Measurements from ENCODE around the gene SULF2.

The SULF2 gene

DNA sequence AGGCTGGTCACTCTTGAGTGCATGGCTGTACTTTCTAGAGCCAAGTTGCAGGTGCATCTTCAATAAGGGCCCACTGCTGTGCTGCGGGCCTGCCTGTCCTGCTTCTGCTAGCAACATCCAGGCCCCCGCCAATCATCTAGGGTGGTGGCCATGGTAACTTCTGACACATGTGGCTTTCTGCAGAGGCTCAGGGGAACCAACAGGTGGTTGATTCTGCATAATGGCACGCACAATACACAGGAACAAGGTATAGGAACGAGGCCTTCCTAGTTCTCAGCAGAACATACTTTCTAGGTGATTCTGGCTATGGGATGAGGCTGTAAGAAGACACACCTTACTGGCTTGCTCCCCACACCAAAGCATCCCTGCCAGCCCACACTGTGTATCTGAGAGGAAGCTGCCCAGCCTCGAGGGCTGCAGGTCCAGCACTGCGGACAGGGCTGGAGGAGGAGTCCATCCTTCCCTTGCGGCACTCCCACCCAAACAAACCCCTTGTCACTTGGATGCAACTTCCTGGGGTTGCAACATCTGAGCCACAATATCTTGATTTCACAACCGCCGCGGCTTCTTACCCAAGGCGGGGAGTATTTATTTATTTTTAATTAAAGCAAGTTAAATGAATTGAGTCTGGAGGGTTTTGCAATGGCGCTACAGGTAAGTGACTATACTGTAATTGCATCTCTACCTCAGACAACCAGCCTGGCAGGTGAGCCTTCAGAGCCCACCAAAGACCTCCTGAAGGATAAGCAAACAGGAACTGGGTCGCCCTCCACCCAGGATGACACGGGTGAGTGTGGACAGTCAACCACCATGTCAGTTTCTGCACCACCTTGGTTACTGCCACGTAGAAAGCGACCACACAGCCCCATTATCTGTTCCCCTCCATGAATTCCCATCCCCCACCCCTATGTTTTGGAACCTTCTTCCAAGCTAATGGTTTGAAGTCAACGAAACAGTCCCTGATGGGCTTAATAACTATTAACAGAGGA, 49.6 kb downstream of the SULF2 start:
- H3K9ac ChIP-seq (ENCODE audit: low read length) = no peak overlapping the region
- no peaks in the 10 kb centered on the region for H3K4me1 ChIP-seq (ENCODE audit: control insufficient read depth, insufficient read depth, low read length)
- no peaks in the 10 kb centered on the region for H3K9me3 ChIP-seq (ENCODE audit: control insufficient read depth, low read length)
- no peak overlapping the region for H3K4me3 ChIP-seq (ENCODE audit: low read length)
- H3K27me3 ChIP-seq (ENCODE audit: control insufficient read depth, insufficient read depth, low read length) = no peaks in the 10 kb centered on the region
- H3K36me3 ChIP-seq (ENCODE audit: control insufficient read depth, insufficient read depth, low read length) = no peaks in the 10 kb centered on the region

DNA sequence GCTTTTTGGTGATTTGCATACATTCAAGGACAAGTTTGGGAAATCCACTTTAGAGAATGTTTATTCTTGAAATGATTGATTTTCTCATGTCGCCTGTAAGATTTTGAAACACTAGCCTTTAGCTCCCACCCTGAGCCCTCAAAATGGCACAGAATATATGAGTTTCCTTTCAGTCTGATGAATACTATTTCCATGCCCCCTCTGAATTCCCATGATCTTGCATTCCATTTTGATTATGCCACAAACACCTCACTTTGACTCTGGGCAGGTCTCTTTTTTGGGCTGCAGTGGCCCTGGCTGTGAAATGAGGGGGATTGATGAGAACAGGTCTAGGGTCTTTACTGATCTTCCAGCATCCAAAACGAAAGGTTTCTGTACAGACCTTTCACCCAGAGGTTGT, 50.4 kb downstream of the SULF2 start:
- no peaks in the 10 kb centered on the region for H3K36me3 ChIP-seq (ENCODE audit: control insufficient read depth, insufficient read depth, low read length)
- no peak overlapping the region for H3K9ac ChIP-seq (ENCODE audit: low read length)
- no peaks in the 10 kb centered on the region for H3K4me1 ChIP-seq (ENCODE audit: control insufficient read depth, insufficient read depth, low read length)
- H3K9me3 ChIP-seq (ENCODE audit: control insufficient read depth, low read length) = no peaks in the 10 kb centered on the region
- H3K4me3 ChIP-seq (ENCODE audit: low read length) = no peak overlapping the region
- no peaks in the 10 kb centered on the region for H3K27me3 ChIP-seq (ENCODE audit: control insufficient read depth, insufficient read depth, low read length)

DNA sequence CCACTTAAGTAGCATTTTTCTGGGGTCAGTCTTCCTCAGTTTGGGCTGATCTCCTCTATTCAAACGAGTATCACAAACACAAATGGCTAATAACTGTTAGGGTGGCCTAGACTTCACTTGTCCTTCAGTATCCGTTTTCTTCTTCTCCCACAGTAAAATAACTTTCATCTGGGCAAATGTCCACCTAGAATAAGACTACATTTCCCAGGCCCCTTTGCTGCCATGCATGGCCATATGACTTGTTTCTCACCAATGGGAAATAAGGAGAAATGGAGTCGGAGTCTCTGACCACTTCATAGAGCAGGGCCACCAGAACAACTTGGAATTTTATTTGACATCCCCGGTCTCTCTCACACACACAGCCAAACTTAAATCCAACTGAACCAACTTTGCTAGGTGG, 51.4 kb downstream of the SULF2 start:
- no peaks in the 10 kb centered on the region for H3K9me3 ChIP-seq (ENCODE audit: control insufficient read depth, low read length)
- H3K4me1 ChIP-seq (ENCODE audit: control insufficient read depth, insufficient read depth, low read length) = no peaks in the 10 kb centered on the region
- H3K4me3 ChIP-seq (ENCODE audit: low read length) = no peak overlapping the region
- no peaks in the 10 kb centered on the region for H3K36me3 ChIP-seq (ENCODE audit: control insufficient read depth, insufficient read depth, low read length)
- H3K9ac ChIP-seq (ENCODE audit: low read length) = no peak overlapping the region
- H3K27me3 ChIP-seq (ENCODE audit: control insufficient read depth, insufficient read depth, low read length) = no peaks in the 10 kb centered on the region

DNA sequence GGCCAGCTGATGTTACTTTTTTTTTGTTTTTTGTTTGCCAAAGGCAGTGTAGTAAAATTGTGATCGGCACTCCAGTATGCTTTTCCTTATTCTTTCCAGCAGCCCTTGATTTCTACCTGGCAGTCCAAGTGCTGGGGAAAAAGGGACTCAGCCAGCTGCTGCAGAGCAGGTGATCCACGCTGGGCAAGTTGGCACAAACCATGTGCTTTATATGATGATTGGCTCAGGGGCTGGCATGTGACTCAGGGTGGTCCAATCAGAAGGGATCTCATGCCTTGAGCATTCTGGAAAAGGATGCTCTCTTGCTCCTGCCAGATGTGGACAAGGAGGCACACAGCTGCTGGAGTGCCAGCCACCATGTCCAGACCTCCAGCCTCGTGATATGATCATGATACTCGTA, 54.5 kb downstream of the SULF2 start:
- Histone ChIP-seq H3K4me3 (ENCODE audit: low read length) (no peak overlapping the region), H3K36me3 (ENCODE audit: control insufficient read depth, insufficient read depth, low read length) (no peaks in the 10 kb centered on the region), H3K9me3 (ENCODE audit: control insufficient read depth, low read length) (no peaks in the 10 kb centered on the region), H3K9ac (ENCODE audit: low read length) (no peak overlapping the region), H3K27me3 (ENCODE audit: control insufficient read depth, insufficient read depth, low read length) (no peaks in the 10 kb centered on the region), H3K4me1 (ENCODE audit: control insufficient read depth, insufficient read depth, low read length) (peaks cover 10% of the 10 kb centered on the region)

DNA sequence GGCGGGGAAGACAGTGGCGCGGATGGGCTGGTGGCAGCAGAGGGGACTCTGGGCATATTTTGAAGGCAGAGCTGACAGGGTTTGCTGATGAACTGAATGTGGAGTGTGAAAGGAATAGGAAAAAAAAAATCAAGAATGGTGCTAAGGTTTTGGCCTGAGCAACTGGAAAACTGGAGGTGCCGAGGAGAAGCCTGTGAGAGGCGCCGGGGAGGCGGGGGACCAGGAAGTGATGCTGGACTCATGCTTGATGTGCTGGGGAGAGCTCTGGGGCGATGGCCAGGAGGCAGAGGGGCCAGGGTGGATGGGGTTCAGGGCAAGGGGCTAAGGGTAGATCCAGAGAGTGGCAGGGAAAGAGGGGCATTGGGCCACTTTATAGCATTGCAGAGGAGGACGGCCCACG, 55.8 kb downstream of the SULF2 start:
- no peaks in the 10 kb centered on the region for H3K36me3 ChIP-seq (ENCODE audit: control insufficient read depth, insufficient read depth, low read length)
- H3K9me3 ChIP-seq (ENCODE audit: control insufficient read depth, low read length) = no peaks in the 10 kb centered on the region
- no peak overlapping the region for H3K9ac ChIP-seq (ENCODE audit: low read length)
- peaks cover 10% of the 10 kb centered on the region for H3K4me1 ChIP-seq (ENCODE audit: control insufficient read depth, insufficient read depth, low read length)
- H3K4me3 ChIP-seq (ENCODE audit: low read length) = no peak overlapping the region
- no peaks in the 10 kb centered on the region for H3K27me3 ChIP-seq (ENCODE audit: control insufficient read depth, insufficient read depth, low read length)

DNA sequence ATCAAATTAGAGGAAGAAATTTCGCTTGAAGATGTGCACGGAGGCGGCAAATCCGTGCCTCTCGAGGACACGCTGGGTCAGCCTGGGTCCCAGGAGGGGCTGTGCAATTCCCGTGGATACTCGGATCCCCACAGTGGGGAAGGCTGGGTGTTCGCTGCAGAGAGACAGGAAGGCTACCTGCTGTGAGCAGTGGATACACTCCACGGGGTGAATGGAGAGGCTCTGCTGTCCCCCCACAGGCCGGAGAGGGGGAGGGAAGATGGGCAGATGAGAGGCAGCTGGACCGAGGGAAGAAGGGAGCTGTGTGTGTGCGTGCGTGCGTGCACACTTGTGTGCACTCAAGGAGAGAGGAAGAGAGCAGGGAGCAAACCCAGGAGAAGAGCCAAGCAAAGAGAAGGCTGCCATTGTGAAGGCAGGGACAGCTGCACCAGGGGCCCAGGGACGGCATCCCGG, 57.3 kb downstream of the SULF2 start:
- Histone ChIP-seq H3K4me1 (ENCODE audit: control insufficient read depth, insufficient read depth, low read length) (peaks cover 10% of the 10 kb centered on the region), H3K4me3 (ENCODE audit: low read length) (no peak overlapping the region), H3K27me3 (ENCODE audit: control insufficient read depth, insufficient read depth, low read length) (no peaks in the 10 kb centered on the region), H3K9me3 (ENCODE audit: control insufficient read depth, low read length) (no peaks in the 10 kb centered on the region), H3K9ac (ENCODE audit: low read length) (no peak overlapping the region), H3K36me3 (ENCODE audit: control insufficient read depth, insufficient read depth, low read length) (no peaks in the 10 kb centered on the region)

DNA sequence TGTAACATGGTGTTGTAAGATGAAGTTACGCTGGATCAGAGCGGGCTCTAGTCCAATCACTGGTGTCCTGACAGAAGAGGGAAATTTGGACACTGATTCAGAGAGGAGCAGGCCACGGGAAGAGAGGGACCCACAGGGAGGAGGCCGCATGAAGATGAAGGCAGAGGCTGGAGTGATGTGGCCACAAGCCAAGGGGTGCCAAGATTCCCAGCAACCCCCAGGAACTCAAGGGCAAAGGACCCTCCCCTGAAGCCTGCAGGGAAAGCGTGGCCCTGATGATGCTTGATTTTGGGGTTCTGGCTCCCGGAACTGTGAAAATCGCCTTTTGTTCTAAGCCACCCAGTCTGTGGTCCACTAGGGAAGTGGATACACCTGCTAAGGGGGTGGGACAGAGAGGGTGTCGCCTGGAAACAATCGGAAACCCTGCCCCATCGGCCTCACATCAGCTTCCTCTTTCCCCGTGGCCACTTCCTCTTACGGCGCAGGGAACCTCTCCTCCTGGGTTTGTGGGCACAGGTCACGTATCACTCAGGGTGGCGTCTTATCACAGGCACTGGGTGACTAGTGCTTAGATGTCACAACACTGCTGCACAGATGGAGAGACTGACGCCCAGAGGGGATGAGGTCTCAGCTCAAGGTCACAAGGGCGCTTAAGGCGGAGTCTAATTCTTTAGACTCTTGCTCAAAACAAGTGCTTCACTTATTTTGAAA, 58.0 kb downstream of the SULF2 start:
- Histone ChIP-seq H3K9me3 (ENCODE audit: control insufficient read depth, low read length) (no peaks in the 10 kb centered on the region), H3K4me3 (ENCODE audit: low read length) (no peak overlapping the region), H3K4me1 (ENCODE audit: control insufficient read depth, insufficient read depth, low read length) (peaks cover 10% of the 10 kb centered on the region), H3K9ac (ENCODE audit: low read length) (no peak overlapping the region), H3K36me3 (ENCODE audit: control insufficient read depth, insufficient read depth, low read length) (no peaks in the 10 kb centered on the region), H3K27me3 (ENCODE audit: control insufficient read depth, insufficient read depth, low read length) (no peaks in the 10 kb centered on the region)

DNA sequence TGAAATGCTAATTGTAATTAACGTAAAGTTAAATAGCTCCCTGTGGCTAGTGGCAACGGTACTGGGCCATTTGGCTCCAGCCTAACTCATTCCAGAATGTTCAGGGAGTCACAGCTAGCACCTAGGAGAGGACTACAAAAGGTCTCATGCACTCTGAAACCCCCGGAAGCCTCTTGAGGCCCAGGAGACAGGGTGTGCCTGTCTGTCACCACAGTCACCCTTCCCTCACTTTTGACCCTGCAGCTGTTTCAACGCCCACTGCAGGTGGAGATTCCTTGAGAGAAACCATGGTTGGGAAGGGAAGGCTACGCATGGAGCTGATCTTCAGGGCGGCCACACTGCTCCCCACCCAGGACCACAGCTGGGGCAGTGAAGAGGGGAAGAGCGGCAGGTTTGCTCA, 58.6 kb downstream of the SULF2 start:
- no peak overlapping the region for H3K9ac ChIP-seq (ENCODE audit: low read length)
- H3K36me3 ChIP-seq (ENCODE audit: control insufficient read depth, insufficient read depth, low read length) = no peaks in the 10 kb centered on the region
- no peaks in the 10 kb centered on the region for H3K9me3 ChIP-seq (ENCODE audit: control insufficient read depth, low read length)
- no peaks in the 10 kb centered on the region for H3K27me3 ChIP-seq (ENCODE audit: control insufficient read depth, insufficient read depth, low read length)
- H3K4me3 ChIP-seq (ENCODE audit: low read length) = no peak overlapping the region
- H3K4me1 ChIP-seq (ENCODE audit: control insufficient read depth, insufficient read depth, low read length) = peaks cover 10% of the 10 kb centered on the region

DNA sequence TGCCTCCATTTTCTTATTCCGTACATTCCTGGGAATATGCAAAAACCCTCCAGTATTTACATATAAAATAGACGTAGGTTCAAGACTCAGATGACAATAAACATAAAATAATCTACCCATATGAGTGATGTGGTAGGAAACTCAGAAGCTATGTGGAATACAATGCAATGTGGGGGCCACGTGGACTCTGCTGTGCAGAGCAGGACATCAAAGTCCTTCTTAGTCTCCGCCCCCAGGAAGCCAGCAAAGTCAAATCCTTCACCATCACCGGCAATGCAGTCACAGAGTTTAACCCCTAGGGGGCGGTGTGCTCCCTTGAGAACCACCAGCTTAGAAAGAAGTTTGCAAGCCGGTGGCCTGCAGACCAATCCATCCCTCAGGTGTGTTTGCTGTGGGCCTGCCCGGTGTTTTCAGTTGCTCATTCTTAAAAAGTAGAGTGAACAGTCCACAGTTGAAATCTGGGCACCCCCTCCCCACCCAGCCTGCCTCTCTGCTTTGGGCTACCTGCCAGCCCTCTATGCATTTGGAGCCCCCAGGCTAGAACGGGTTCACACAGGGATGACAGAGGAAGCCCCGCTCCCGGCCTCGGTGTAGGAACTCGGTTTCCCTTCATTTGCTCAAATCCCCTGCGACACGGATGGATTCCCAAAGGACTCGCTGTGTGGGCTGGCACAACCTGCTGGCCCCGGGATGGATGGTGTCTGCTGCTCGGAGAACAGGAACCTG, 59.9 kb downstream of the SULF2 start:
- H3K9ac ChIP-seq (ENCODE audit: low read length) = no peak overlapping the region
- no peaks in the 10 kb centered on the region for H3K36me3 ChIP-seq (ENCODE audit: control insufficient read depth, insufficient read depth, low read length)
- H3K27me3 ChIP-seq (ENCODE audit: control insufficient read depth, insufficient read depth, low read length) = no peaks in the 10 kb centered on the region
- H3K4me1 ChIP-seq (ENCODE audit: control insufficient read depth, insufficient read depth, low read length) = peaks cover 10% of the 10 kb centered on the region
- no peaks in the 10 kb centered on the region for H3K9me3 ChIP-seq (ENCODE audit: control insufficient read depth, low read length)
- H3K4me3 ChIP-seq (ENCODE audit: low read length) = no peak overlapping the region

DNA sequence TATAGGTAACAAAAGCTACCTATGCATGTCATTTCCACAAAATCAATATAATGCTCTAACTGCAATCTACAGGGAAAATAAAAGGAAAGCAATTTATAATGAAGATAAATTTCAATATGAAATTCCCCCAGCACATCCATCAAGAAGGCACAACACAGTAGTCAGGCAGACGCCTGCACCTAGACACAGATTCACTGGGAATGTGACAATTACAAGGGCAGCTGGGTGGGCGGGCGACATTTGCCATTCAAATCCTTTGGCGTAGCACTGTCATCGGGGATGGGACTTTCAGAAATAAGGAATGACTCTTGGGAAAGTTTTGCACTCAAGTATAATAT, 60.4 kb downstream of the SULF2 start:
- Histone ChIP-seq H3K4me1 (ENCODE audit: control insufficient read depth, insufficient read depth, low read length) (peaks cover 10% of the 10 kb centered on the region), H3K9me3 (ENCODE audit: control insufficient read depth, low read length) (no peaks in the 10 kb centered on the region), H3K36me3 (ENCODE audit: control insufficient read depth, insufficient read depth, low read length) (no peaks in the 10 kb centered on the region), H3K4me3 (ENCODE audit: low read length) (no peak overlapping the region), H3K9ac (ENCODE audit: low read length) (no peak overlapping the region), H3K27me3 (ENCODE audit: control insufficient read depth, insufficient read depth, low read length) (no peaks in the 10 kb centered on the region)

DNA sequence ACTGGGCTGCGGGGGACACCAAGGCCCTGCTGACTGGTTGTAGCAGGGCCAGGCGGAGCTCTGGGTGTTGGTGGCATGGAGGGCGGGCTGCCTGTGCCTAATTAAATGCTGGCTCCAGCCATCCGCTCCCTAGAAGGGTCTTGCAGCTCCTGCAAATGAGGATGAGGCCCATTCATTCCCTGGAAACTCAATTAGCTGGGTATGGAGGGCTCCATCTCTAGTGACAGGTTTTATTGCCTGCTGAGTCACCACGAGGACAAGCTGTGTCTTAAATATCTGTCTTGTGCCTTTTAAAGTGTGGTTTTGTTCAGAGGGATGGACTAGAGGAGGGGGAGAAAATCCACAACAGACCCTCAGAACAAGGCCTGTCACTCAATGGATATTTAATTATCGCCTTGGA, 60.9 kb downstream of the SULF2 start:
- Histone ChIP-seq H3K4me1 (ENCODE audit: control insufficient read depth, insufficient read depth, low read length) (peaks cover 10% of the 10 kb centered on the region), H3K9ac (ENCODE audit: low read length) (no peak overlapping the region), H3K9me3 (ENCODE audit: control insufficient read depth, low read length) (no peaks in the 10 kb centered on the region), H3K36me3 (ENCODE audit: control insufficient read depth, insufficient read depth, low read length) (no peaks in the 10 kb centered on the region), H3K4me3 (ENCODE audit: low read length) (no peak overlapping the region), H3K27me3 (ENCODE audit: control insufficient read depth, insufficient read depth, low read length) (no peaks in the 10 kb centered on the region)

DNA sequence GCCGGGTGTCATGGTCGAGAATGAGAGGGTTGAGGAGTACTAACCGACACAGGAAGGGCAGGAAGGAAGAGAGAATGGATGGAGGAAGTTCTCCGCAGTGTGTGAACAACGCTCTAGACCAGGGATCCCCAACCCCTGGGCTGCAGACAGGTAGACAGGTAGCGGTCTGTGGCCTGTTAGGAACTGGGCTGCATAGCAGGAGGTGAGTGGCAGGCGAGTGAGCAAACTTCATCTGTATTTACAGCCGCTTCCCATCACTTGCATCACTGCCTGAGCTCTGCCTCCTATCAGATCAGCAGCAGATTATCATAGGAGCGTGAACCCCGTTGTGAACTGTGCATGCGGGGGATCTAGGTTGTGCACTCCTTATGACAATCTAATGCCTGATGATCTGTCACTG, 62.0 kb downstream of the SULF2 start:
- H3K4me1 ChIP-seq (ENCODE audit: control insufficient read depth, insufficient read depth, low read length) = peaks cover 9% of the 10 kb centered on the region

More for the DNA sequence above, 62.0 kb downstream of the SULF2 start:
- H3K27me3 ChIP-seq (ENCODE audit: control insufficient read depth, insufficient read depth, low read length) = no peaks in the 10 kb centered on the region
- no peak overlapping the region for H3K9ac ChIP-seq (ENCODE audit: low read length)
- H3K36me3 ChIP-seq (ENCODE audit: control insufficient read depth, insufficient read depth, low read length) = no peaks in the 10 kb centered on the region
- no peak overlapping the region for H3K4me3 ChIP-seq (ENCODE audit: low read length)
- H3K9me3 ChIP-seq (ENCODE audit: control insufficient read depth, low read length) = no peaks in the 10 kb centered on the region
